H9 (cell line): ENCODE data around the gene HNF1A. TPM values are rescaled to one million over a fixed set of nuclear protein-coding genes. Genes with fewer than 3 reads are reported as not detected.

ENCODE experiments used
- DNase-seq: peaks from one replicate; pipeline ENCODE4 v3.0.0-alpha.2; 2017
- H2AFZ ChIP-seq: one replicate; pipeline ENCODE4 v1.6.1; 2013; ENCODE audit warnings: mild to moderate bottlenecking, low read length, control low read depth, moderate library complexity
- H2AK5ac ChIP-seq: 2 replicates; pipeline ENCODE4 v1.6.1; 2013; ENCODE audit warnings: low read length, control low read depth, mixed read lengths; ENCODE audit not compliant: insufficient read length
- H2BK120ac ChIP-seq: one replicate; pipeline ENCODE4 v1.6.1; 2013; ENCODE audit warnings: low read depth, mild to moderate bottlenecking, low read length, control low read depth, inconsistent platforms; ENCODE audit not compliant: poor library complexity, severe bottlenecking
- H2BK12ac ChIP-seq: 2 replicates; pipeline ENCODE4 v1.6.1; 2013; ENCODE audit warnings: low read length, control low read depth, mixed read lengths, low read depth; ENCODE audit not compliant: insufficient read length
- H2BK15ac ChIP-seq: 2 replicates; pipeline ENCODE4 v1.6.1; 2013; ENCODE audit warnings: low read depth, low read length, control low read depth
- H2BK20ac ChIP-seq: one replicate; pipeline ENCODE4 v1.6.1; 2013; ENCODE audit warnings: low read depth, mild to moderate bottlenecking, low read length, control low read depth, inconsistent platforms; ENCODE audit not compliant: poor library complexity, severe bottlenecking
- H2BK5ac ChIP-seq: 2 replicates; pipeline ENCODE4 v1.6.1; 2013; ENCODE audit warnings: low read length, control low read depth, mixed read lengths; ENCODE audit not compliant: insufficient read length
- H3K14ac ChIP-seq: 2 replicates; pipeline ENCODE4 v1.6.1; 2013; ENCODE audit warnings: low read length, control low read depth; ENCODE audit not compliant: insufficient read depth
- H3K18ac ChIP-seq: 2 replicates; pipeline ENCODE4 v1.6.1; 2013; ENCODE audit warnings: low read depth, mild to moderate bottlenecking, mixed read lengths, low read length, control low read depth; ENCODE audit not compliant: insufficient read length
- H3K23ac ChIP-seq: 2 replicates; pipeline ENCODE4 v1.6.1; 2013; ENCODE audit warnings: low read length, control low read depth, mixed read lengths, low read depth; ENCODE audit not compliant: insufficient read length
- H3K23me2 ChIP-seq: 2 replicates; pipeline ENCODE4 v1.6.1; 2013; ENCODE audit warnings: low read depth, mild to moderate bottlenecking, mixed read lengths, low read length, control low read depth; ENCODE audit not compliant: insufficient read length, poor library complexity, severe bottlenecking
- H3K27ac ChIP-seq: 2 replicates; pipeline ENCODE4 v1.5.1; 2013; ENCODE audit warnings: low read length, control low read depth, mixed read lengths, low read depth; ENCODE audit not compliant: insufficient read length
- H3K27me3 ChIP-seq: 2 replicates; pipeline ENCODE4 v1.6.1; 2013; ENCODE audit warnings: low read length, control low read depth, inconsistent platforms; ENCODE audit not compliant: insufficient read depth
- H3K4ac ChIP-seq: 2 replicates; pipeline ENCODE4 v1.6.1; 2013; ENCODE audit warnings: low read depth, mild to moderate bottlenecking, control low read depth, inconsistent platforms, low read length, moderate library complexity
- H3K4me1 ChIP-seq: 2 replicates; pipeline ENCODE4 v1.6.1; 2013; ENCODE audit warnings: low read length, control low read depth, inconsistent platforms; ENCODE audit not compliant: insufficient read depth
- H3K4me2 ChIP-seq: 2 replicates; pipeline ENCODE4 v1.6.1; 2013; ENCODE audit warnings: low read length, control low read depth, mixed read lengths; ENCODE audit not compliant: insufficient read length, insufficient read depth
- H3K56ac ChIP-seq: 2 replicates; pipeline ENCODE4 v1.6.1; 2013; ENCODE audit warnings: low read depth, mild to moderate bottlenecking, mixed read lengths, low read length, control low read depth; ENCODE audit not compliant: insufficient read length
- H3K79me1 ChIP-seq: 2 replicates; pipeline ENCODE4 v1.6.1; 2013; ENCODE audit warnings: low read depth, mild to moderate bottlenecking, moderate library complexity, low read length, control low read depth, inconsistent platforms; ENCODE audit not compliant: insufficient read depth, poor library complexity, severe bottlenecking
- H3K79me2 ChIP-seq: 2 replicates; pipeline ENCODE4 v1.6.1; 2013; ENCODE audit warnings: low read length, control low read depth, inconsistent platforms; ENCODE audit not compliant: insufficient read depth
- H3K9ac ChIP-seq: 2 replicates; pipeline ENCODE4 v1.6.1; 2013; ENCODE audit warnings: low read length, control low read depth, mixed read lengths; ENCODE audit not compliant: insufficient read length; ENCODE audit errors: extremely low read depth
- H3K9me3 ChIP-seq: one replicate; pipeline ENCODE4 v1.6.1; 2013; ENCODE audit warnings: low read depth, low read length, inconsistent platforms; ENCODE audit not compliant: control insufficient read depth
- H3T11ph ChIP-seq: one replicate; pipeline ENCODE4 v1.6.1; 2013; ENCODE audit warnings: mild to moderate bottlenecking, low read length, control low read depth, inconsistent platforms
- H4K20me1 ChIP-seq: one replicate; pipeline ENCODE4 v1.6.1; 2013; ENCODE audit not compliant: control insufficient read depth, insufficient read length, insufficient read depth
- H4K5ac ChIP-seq: 2 replicates; pipeline ENCODE4 v1.6.1; 2013; ENCODE audit warnings: low read depth, mild to moderate bottlenecking, mixed read lengths, low read length, control low read depth; ENCODE audit not compliant: insufficient read length
- H4K8ac ChIP-seq: replicated peaks from 2 replicates; pipeline ENCODE4 v1.6.1; 2013; ENCODE audit warnings: low read length, control low read depth, mixed read lengths, low read depth; ENCODE audit not compliant: insufficient read length
- H4K91ac ChIP-seq: 2 replicates; pipeline ENCODE4 v1.6.1; 2013; ENCODE audit warnings: low read depth, mild to moderate bottlenecking, moderate library complexity, mixed read lengths, low read length, control low read depth; ENCODE audit not compliant: insufficient read length
- H3K27ac Mint-ChIP-seq, 3 experiments: 2 replicates in 2 of 3; 3 replicates in 1 of 3; pipeline ENCODE4 v1.8.0; 2020 to 2021; ENCODE audit warnings: mixed read lengths in 3 of 3, mild to moderate bottlenecking in 1 of 3, moderate library complexity in 1 of 3
- H3K27me3 Mint-ChIP-seq: 2 replicates; pipeline ENCODE4 v1.8.0; 2021; ENCODE audit warnings: low read depth, mild to moderate bottlenecking, moderate library complexity, mixed read lengths
- H3K36me3 Mint-ChIP-seq, 3 experiments: 2 replicates in 2 of 3; 3 replicates in 1 of 3; pipeline ENCODE4 v1.8.0; 2020 to 2021; ENCODE audit warnings: low read depth in 3 of 3, mixed read lengths in 3 of 3; ENCODE audit not compliant: insufficient read depth in 1 of 3
- H3K4me1 Mint-ChIP-seq, 2 experiments: 2 replicates each; pipeline ENCODE4 v1.8.0; 2020; ENCODE audit warnings: mixed read lengths in 2 of 2
- H3K4me3 Mint-ChIP-seq, 2 experiments: 2 replicates in 1 of 2; 3 replicates in 1 of 2; pipeline ENCODE4 v1.8.0; 2020 to 2021; ENCODE audit warnings: mild to moderate bottlenecking in 2 of 2, mixed read lengths in 2 of 2, moderate library complexity in 1 of 2
- H3K9me3 Mint-ChIP-seq, 2 experiments: 2 replicates in 1 of 2; 3 replicates in 1 of 2; pipeline ENCODE4 v1.8.0; 2020; ENCODE audit warnings: mild to moderate bottlenecking in 2 of 2, mixed read lengths in 2 of 2, moderate library complexity in 1 of 2
- WGBS: extraction: QIAGEN DNeasy Blood & Tissue Kit; methylation state at CpG from one replicate; pipeline ENCODE4 v1.1.7; 2013; ENCODE audit warnings: missing lambda C conversion rate, low lambda C conversion rate, mixed read lengths; ENCODE audit not compliant: insufficient read length; ENCODE audit errors: extremely low coverage; 5-methylcytosine and 5-hydroxymethylcytosine counted together
- total RNA-seq: library from RNA; stranded (reverse); gene quantifications from 2 replicates; pipeline ENCODE4 v1.2.1, GENCODE V29; 2021
- TF ChIP-seq, protein P1 (sequence below): fragments of 200-600 bp; sonication (generic); conservative IDR thresholded peaks from 3 replicates; pipeline ENCODE4 v1.8.0; 2021; ENCODE audit warnings: antibody characterized with exemption, mild to moderate bottlenecking

The HNF1A gene
- total RNA-seq, 1 experiment from 2014 or later = not detected

DNA sequence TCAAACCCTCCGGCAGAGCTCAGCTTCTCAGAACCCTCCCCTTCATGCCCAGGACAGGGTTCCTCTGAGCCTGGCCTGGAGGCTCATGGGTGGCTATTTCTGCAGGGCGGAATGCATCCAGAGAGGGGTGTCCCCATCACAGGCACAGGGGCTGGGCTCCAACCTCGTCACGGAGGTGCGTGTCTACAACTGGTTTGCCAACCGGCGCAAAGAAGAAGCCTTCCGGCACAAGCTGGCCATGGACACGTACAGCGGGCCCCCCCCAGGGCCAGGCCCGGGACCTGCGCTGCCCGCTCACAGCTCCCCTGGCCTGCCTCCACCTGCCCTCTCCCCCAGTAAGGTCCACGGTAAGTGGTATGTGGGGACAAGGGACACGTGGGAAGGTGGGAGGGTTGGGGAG lies 15.7 kb downstream of the HNF1A start:
- Histone ChIP-seq H4K8ac (no peak overlapping the region), H3K79me1 (no peaks in the 10 kb centered on the region), H2AK5ac (no peak overlapping the region), H3K18ac (no peak overlapping the region), H2BK20ac (no peak overlapping the region), H4K20me1 (no peaks in the 10 kb centered on the region), H3K27ac (no peak overlapping the region), H3K79me2 (no peaks in the 10 kb centered on the region), H3K4me2 (no peak overlapping the region), H3K56ac (no peak overlapping the region), H4K5ac (no peak overlapping the region), H2BK5ac (no peak overlapping the region), H3K23me2 (no peaks in the 10 kb centered on the region), H3K9ac (no peak overlapping the region), H3K23ac (no peak overlapping the region), H2BK120ac (no peak overlapping the region), H3K4me1 (no peaks in the 10 kb centered on the region), H3K4ac (no peak overlapping the region), H3T11ph (no peak overlapping the region), H2BK12ac (no peak overlapping the region), H2AFZ (no peak overlapping the region), H3K27me3 (no peaks in the 10 kb centered on the region), H4K91ac (no peak overlapping the region), H2BK15ac (no peak overlapping the region), H3K14ac (no peak overlapping the region), H3K9me3 (no peaks in the 10 kb centered on the region)
- no peak for DNase-seq
- H3K27me3 Mint-ChIP-seq = peaks cover 12% of the 10 kb centered on the region
- peaks cover under 1 to 4% of the 10 kb centered on the region in 2 experiments; a peak in 2 of 4 replicates for H3K4me1 Mint-ChIP-seq
- H3K36me3 Mint-ChIP-seq = no peaks in the 10 kb centered on the region
- no peak overlapping the region for H3K27ac Mint-ChIP-seq
- H3K9me3 Mint-ChIP-seq = peaks cover 0 to 3% of the 10 kb centered on the region in 2 experiments; a peak in 2 of 5 replicates
- TF ChIP-seq, protein P1, sequence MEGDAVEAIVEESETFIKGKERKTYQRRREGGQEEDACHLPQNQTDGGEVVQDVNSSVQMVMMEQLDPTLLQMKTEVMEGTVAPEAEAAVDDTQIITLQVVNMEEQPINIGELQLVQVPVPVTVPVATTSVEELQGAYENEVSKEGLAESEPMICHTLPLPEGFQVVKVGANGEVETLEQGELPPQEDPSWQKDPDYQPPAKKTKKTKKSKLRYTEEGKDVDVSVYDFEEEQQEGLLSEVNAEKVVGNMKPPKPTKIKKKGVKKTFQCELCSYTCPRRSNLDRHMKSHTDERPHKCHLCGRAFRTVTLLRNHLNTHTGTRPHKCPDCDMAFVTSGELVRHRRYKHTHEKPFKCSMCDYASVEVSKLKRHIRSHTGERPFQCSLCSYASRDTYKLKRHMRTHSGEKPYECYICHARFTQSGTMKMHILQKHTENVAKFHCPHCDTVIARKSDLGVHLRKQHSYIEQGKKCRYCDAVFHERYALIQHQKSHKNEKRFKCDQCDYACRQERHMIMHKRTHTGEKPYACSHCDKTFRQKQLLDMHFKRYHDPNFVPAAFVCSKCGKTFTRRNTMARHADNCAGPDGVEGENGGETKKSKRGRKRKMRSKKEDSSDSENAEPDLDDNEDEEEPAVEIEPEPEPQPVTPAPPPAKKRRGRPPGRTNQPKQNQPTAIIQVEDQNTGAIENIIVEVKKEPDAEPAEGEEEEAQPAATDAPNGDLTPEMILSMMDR = no peak
- WGBS = no CpG with 5 or more reads among the region's 15 CpGs
- no peak overlapping the region for H3K4me3 Mint-ChIP-seq
